ENCODE data around the gene FSTL4. TPM values are rescaled to one million over a fixed set of nuclear protein-coding genes. Genes with fewer than 3 reads are reported as not detected.
A peak's percentile ranks its signal among the peaks of the same experiment; 100 is the strongest.

Gene FSTL4
- total RNA-seq, 1 donor from 2014 or later: not detected

- no peak for DNase-seq (ENCODE audit: low spot score)
- intact Hi-C loops (cut with DNase I): no loop called here
Measured at GRCh38 chr5:133299728-133300127, 312.6 kb downstream of the FSTL4 start.

GRCh38 chr5:133299021-133299420 is 313.3 kb downstream of the FSTL4 start:
- DNase-seq (ENCODE audit: low spot score): no peak
- intact Hi-C loops (cut with DNase I): no loop called here

DNA sequence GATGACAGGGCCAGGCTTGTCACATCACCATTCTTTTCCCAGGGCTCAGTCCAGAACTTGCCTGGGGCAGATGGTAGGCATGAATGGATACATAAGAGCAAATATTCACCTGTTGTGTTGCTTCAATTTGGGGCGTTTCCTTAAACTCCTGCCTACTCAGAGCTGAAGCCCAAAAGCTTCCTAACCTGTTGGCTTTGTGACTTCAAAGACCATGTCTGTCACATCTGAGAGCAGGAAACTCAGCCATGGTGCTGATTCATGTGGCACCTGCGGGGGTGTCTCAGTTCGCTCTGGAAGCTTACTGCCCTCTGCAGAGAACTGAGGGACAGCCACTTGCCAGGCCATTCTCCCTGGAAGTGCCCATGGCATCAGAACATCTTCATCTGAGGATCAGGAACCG is 313.9 kb downstream of the FSTL4 start:
- no peak for DNase-seq (ENCODE audit: low spot score)
- intact Hi-C loops (cut with DNase I): no loop called here

- intact Hi-C loops (cut with DNase I): no loop called here
- no peak for DNase-seq (ENCODE audit: low spot score)
Measured at GRCh38 chr5:133297293-133297692, 315.0 kb downstream of the FSTL4 start.

GRCh38 chr5:133296624-133297023 is 315.7 kb downstream of the FSTL4 start:
- no peak for DNase-seq (ENCODE audit: low spot score)
- intact Hi-C loops (cut with DNase I): no loop called here

DNA sequence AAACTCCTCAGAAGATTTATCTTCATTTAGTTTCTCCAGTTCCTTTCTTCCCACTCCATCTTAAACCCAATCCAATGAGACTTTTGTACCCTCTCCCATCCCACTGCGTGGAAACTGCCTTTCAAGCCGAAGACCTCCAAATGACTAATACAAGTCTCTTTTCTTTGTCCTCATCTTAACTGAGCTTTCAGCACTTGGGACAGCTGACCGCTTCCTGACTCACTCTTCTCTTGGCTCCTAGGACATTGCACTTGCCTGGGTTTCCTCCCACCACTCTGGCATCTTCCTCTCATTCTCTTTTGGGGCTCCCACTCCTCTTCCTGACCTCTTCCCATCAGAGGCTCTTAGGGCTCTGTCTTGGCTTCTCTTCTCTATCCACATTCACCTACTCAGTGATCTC is 316.8 kb downstream of the FSTL4 start:
- DNase-seq (ENCODE audit: low spot score): no peak
- intact Hi-C loops (cut with DNase I): no loop called here

GRCh38 chr5:133294380-133294779 is 318.0 kb downstream of the FSTL4 start:
- DNase-seq (ENCODE audit: low spot score): no peak
- intact Hi-C loops (cut with DNase I): no loop called here

DNA sequence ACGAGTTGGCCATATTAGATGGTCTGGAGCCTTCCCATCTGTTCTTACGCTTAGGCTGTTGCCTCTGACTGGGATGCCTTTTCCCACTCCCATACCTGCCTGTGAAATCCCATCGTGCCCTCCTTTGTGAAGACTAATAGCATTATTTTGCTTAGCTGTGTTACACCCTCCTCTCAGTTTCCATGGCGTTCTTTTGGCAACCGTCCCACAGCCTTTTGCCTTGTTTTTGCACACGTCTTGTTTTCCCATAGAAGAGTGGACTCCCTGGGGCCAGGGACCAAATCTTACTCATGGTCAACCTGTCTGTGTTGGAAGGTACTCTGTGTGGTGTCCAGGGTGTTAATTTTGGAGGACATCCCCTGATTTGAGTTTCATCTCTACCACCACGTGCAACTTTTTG is 318.4 kb downstream of the FSTL4 start:
- intact Hi-C loops (cut with DNase I): no loop called here

GRCh38 chr5:133292300-133292699 is 320.0 kb downstream of the FSTL4 start:
- DNase-seq (ENCODE audit: low spot score): no peak
- intact Hi-C loops (cut with DNase I): no loop called here

More for the DNA sequence above, 318.4 kb downstream of the FSTL4 start:
- DNase-seq (ENCODE audit: low spot score): no peak

DNA sequence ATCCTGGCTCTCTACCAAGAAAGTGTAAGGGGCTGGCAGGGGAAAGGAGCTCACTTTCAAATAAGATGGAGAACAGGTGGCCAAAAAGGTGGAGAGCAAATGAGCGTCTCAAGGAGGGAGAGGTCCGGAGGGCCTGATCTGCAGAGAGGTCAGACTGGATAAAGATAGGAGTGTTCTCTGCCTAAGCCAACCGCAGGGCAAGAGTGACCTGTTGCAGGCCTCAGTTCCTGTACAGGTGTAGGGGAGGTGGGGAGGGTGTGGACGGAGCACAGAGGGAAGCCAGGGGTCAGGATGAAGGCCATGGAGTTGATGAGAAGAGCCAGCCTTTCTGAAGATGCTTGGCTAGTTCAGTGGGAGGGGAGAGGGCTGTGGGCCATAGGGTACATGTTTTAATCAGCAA is 320.8 kb downstream of the FSTL4 start:
- no peak for DNase-seq (ENCODE audit: low spot score)
- intact Hi-C loops (cut with DNase I): no loop called here

DNA sequence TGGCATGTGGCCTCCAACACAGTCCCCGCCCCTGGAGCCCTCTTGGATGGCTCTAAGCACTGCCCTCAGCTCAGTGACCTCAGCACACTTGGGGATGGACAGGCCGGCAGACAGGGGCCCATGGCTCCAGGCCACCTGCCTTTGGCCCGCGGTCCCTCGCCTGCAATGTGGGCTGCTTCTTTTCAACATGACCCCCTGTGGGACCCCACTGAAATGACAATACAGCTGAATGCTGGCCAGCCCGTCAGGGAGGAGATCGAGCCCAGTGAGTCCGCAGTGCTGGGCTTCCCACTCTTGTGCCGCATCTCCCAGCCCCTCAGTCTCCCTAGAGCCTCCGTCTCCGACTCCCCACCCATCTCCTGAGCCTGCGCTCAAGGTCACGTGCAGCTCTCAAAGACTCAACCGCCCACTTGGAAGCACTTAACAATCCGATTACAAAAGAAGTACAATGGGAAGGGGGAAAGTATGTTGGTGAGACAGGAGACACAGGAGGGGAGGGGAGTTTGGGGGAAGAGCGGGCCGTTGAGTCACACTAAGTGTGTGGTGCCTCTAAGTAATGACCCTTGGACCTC is 321.6 kb downstream of the FSTL4 start:
- no peak for DNase-seq (ENCODE audit: low spot score)
- intact Hi-C loops (cut with DNase I): no loop called here

DNA sequence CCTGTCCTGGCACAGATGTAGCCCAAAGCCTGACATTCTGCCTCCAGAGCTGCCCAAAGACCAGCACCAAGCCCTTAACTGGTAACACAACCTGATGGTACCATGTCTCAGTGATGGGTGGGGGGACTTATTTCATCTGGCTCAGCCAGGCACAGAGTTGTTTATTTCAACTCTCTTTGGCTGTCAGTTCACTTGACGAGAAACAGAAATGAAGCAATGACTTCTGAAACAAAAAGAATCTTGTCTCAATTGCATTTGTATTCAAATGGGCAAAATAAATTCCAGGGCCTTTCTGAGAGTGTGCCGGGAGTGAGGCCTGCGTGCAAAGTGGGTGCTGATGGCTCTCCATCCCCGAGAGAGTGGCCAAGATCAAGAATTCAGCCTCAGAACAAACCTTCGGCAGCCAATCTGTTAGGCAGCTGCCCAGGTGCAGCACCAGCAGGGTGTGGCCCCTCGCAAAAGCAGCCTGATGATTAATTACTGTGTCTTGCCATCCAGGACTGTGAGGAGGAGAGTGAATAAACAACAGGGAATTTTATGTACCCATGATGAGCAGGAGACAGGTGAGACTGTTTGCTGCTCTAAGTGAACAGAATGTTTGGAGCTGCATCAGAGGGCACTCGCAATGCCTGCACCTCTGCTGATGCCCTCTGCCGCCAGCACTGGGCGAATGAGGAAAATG is 322.5 kb downstream of the FSTL4 start:
- no peak for DNase-seq (ENCODE audit: low spot score)
- intact Hi-C loops (cut with DNase I): no loop called here

GRCh38 chr5:133287500-133287899 is 324.8 kb downstream of the FSTL4 start:
- intact Hi-C loops (cut with DNase I): loop anchor here (2.0 kb wide), 1 partner anchor 177 kb away; no protein-coding TSS in a partner anchor
- DNase-seq (ENCODE audit: low spot score): no peak

- no peak for DNase-seq (ENCODE audit: low spot score)
- intact Hi-C loops (cut with DNase I): loop anchor here (2.0 kb wide), 1 partner anchor 176 kb away; no protein-coding TSS in a partner anchor
Measured at GRCh38 chr5:133286483-133286882, 325.9 kb downstream of the FSTL4 start.

GRCh38 chr5:133285583-133286021 is 326.7 kb downstream of the FSTL4 start:
- intact Hi-C loops (cut with DNase I): loop anchor here (2.0 kb wide), 1 partner anchor 175 kb away; no protein-coding TSS in a partner anchor

GRCh38 chr5:133284306-133284705 is 328.0 kb downstream of the FSTL4 start:
- no peak for DNase-seq (ENCODE audit: low spot score)
- intact Hi-C loops (cut with DNase I): no loop called here

More at GRCh38 chr5:133285583-133286021, 326.7 kb downstream of the FSTL4 start:
- peak; percentile 80 for DNase-seq (ENCODE audit: low spot score)

DNA sequence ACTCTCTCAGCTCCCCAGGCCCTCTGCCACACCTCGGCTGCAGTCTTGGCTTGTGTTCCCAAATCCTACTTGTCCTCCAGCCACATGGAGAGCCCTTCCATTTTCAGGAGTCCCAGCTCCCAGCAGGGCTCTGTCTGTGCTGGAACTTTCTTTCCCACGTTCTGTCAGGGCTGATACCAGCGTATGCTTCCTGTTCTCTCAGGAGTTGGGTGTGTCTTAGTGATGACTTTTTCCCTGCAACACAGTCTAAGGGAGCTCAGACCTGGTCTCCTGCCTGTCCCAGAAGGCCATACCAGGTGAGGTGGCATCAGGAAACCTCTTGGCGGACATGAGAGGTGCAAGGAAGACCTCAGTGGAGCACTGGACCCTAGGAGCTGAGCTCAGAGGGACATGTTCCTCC is 334.0 kb downstream of the FSTL4 start:
- intact Hi-C loops (cut with DNase I): no loop called here
- DNase-seq (ENCODE audit: low spot score): no peak

DNA sequence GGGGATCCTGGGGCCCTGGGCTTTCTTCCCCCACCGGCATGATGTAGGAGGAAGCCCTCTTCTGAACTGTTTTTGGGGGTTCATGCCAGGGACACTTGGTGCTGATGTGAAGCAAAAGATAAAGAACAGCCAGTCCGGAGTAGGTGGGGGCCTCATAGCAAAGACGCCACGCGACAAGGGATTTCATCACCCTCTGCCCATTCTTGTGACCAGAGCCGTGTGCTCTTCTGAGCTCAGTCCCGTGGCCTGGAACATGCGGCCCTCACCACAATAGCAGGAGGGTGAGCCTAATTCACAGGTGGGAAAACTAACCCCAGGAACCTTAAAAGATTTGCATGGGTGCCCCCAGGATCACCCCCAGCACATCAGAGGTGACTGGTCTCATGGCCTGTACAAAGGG is 334.6 kb downstream of the FSTL4 start:
- DNase-seq (ENCODE audit: low spot score): no peak
- intact Hi-C loops (cut with DNase I): no loop called here

DNA sequence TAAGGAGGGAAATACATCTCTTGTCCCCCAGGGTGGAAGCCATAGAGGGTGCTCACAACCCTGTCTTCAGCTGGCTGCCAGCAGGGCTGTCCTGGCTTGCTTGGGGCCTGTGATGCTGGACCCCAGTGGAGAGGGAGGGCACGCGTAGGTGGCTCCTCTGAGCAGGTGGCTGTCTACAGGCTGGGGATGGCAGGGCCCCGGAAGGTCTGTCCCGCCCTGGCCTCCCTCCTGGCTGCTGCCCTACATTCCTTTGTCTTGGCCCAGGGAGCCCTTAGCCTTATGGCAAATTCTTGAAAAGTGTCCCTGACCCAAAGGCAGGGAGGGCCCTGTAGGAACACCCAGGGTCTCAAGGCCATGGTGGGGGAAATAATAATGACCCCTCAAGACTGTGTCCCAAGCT is 336.2 kb downstream of the FSTL4 start:
- intact Hi-C loops (cut with DNase I): no loop called here
- no peak for DNase-seq (ENCODE audit: low spot score)

DNA sequence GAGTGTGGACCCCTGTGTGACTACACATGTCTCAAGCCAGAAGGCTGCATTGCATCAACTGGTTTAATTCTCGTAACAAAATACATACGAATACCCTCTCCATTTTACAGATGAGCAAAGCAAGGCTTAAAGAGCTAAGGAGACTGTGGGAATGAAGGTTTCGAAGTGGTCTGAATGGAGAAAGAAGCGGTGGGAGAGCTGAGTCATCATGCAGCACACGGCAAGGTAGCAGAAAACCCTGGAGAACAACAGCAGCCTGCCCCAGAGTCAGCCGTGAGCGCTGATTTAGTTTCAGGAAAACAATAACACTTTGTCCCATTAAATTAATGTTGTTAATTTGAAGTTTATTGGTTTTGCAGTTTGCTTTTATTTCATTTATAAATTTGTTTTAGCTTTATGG is 336.7 kb downstream of the FSTL4 start:
- intact Hi-C loops (cut with DNase I): no loop called here
- DNase-seq (ENCODE audit: low spot score): no peak

GRCh38 chr5:133274597-133274935 is 337.8 kb downstream of the FSTL4 start:
- DNase-seq (ENCODE audit: low spot score): no peak
- intact Hi-C loops (cut with DNase I): no loop called here

Data from cardiac septum (tissue), 1 donor.